NCI-H748 (cell line): ENCODE results near the gene BLOC1S3.
"Not testable (repeated sequence)": the region's sequence is repeated elsewhere in the genome, so short reads cannot be mapped to it uniquely, and the experiment has no call there.

Experiments
- DNase-seq: peaks from one replicate; lab custom pipeline; 2025; ENCODE audit not compliant: unreplicated experiment; lab: John Stamatoyannopoulos, UW

Gene BLOC1S3

DNA sequence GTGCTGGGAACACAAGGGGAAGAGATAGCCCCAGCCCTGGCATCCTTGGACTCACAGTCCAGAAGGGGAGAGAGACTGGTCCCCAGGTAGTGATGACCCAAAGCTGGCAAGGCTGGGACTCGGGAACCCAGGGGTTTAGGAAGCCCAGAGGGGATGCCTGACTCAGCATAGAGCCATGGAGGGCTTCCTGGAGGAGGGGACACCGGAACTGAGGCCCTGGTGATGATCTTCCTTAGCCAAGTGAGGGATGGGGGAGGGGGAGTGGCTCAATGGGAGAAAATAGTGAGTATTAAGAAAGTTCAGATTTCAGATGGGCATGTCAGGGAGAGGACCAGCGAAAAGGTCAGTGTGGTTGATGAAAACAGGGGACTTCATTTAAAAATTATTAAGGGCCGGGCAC, 39.8 kb downstream of the BLOC1S3 start:
- no peak for DNase-seq

DNA sequence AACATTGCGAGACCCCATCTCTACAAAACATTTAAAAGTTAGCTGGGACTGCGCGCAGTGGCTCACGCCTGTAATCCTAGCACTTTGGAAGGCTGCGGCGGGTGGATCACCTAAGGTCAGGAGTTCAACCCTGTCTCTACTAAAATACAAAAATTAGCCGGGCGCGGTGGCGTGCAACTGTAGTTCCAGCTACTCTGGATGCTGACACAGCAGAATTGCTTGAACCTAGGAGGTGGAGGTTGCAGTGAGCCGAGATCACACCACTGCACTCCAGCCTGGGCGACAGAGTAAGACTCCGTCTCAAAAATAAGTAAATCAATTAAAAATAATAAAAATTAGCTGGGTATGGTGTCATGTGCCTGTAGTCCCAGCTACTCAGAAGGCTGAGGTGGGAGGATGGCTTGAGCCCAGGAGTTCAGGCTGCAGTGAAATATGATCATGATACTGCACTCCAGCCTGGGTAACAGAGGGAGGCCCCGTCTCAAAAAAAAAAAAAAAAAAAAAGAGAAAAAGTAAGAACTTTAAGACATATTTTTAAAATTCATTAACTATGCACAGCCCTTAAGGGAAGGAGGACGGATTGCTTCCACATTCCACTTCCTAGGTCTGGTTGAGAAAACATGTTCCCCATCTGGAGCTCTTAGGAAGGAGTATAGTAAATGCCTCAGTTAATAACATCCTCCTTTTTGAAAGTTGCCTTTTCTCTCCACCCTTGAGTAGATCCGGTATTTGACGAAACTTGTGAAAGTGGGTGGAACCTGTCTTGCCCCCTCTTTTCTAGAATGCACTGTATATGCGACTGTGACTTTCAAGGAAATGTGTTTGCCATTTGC, 40.5 kb downstream of the BLOC1S3 start:
- no peak for DNase-seq

DNA sequence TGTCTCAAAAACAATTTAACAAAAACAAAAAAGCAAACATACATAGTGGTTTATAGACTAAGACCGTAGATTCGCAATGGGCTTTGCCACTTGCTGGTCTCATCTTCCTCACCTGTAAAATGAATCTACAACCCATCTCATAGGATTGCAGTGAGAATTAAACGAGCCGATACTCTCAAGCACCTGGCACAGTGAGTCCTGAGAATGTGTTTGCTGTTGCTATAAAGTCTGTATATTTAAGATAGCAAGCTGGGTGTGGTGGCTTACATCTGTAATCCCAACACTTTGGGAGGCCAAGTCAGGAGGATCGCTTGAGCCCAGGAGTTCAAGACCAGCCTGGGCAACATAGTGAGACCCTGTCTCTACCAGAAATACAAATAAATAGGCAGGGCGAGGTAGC, 44.1 kb downstream of the BLOC1S3 start:
- no peak for DNase-seq

DNA sequence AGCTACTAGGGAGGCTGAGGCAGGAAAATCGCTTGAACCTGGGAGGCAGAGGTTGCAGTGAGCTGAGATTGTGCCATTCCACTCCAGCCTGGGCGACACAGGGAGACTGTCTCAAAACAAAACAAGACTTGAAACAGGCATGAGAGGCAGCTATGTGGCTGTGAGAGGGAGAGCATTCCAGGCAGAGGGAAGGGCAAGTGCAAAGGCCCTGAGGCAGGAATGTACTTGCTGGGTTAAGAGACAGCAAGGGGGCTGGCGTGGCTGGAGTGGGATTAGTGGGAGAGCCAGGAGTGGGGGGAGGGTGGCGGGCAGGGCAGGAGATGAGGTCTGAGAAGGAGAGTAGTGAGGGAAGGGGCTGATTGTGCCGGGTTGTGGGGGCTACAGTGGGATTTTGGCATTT, 45.3 kb downstream of the BLOC1S3 start:
- DNase-seq: no peak

DNA sequence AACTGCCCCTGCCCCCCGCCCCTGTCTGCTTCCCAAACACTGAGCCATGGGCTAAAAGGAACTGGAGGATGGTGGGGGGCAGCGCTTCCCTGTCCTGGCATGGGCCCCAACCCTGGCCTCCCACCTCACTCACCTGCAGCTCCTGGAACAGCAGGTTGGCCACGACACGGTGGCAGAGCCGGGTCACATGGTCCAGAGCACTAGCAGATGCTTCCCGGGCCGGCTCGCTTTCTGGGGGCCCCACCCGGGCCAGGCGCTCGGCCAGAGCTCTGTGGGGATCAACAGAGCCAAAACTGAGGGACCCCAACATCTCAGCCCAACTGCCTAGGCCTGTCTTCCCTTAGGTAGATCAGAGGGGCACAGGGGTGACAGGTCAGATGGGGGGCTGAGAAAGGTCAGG, 46.1 kb downstream of the BLOC1S3 start:
- DNase-seq: no peak

DNA sequence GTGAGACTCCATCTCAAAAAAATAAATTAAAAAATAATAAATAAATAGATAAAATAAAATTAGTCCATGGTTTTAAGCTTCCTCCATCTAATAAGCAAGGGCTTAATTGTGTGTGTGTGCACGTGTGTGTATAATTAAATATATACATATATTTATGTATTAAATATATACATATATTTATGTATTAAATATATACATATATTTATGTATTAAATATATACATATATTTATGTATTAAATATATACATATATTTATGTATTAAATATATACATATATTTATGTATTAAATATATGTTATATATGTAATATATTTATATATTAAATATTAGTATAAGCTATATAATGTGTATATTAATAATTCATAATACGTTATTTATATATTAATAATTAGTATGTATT, 50.5 kb downstream of the BLOC1S3 start:
- DNase-seq: not testable (repeated sequence)
